ENCODE measurements around the gene ANKRD55.

DNA sequence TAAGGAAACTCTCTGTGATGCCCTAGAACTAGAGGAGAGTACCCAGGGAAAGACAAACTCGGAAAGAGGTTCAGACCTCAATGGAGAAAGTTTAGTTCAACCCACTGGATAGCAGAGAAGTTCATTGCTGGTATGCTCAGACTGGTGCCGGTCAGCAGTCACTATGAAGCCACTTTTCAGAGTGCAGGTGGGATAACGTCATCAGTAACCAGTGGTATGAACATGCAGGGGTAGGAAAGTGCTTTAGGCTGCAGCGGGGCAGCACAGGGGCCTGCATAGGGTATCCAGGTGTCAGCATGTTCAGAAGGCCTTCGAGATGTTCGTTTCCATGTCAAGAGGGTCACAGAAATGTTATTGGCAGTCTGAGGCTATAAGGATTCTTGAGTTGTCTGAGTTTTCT is 20.8 kb upstream of the ANKRD55 start:
- TF ChIP-seq SUZ12 (IDR thresholded peaks at IDR 0.05; ENCODE audit: low read length): no peak
- TF ChIP-seq, protein P1, sequence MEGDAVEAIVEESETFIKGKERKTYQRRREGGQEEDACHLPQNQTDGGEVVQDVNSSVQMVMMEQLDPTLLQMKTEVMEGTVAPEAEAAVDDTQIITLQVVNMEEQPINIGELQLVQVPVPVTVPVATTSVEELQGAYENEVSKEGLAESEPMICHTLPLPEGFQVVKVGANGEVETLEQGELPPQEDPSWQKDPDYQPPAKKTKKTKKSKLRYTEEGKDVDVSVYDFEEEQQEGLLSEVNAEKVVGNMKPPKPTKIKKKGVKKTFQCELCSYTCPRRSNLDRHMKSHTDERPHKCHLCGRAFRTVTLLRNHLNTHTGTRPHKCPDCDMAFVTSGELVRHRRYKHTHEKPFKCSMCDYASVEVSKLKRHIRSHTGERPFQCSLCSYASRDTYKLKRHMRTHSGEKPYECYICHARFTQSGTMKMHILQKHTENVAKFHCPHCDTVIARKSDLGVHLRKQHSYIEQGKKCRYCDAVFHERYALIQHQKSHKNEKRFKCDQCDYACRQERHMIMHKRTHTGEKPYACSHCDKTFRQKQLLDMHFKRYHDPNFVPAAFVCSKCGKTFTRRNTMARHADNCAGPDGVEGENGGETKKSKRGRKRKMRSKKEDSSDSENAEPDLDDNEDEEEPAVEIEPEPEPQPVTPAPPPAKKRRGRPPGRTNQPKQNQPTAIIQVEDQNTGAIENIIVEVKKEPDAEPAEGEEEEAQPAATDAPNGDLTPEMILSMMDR (IDR thresholded peaks at IDR 0.05; ENCODE audit: control extremely low read depth in 1 of 3, insufficient read depth in 1 of 3, low read depth in 1 of 3, low read length in 3 of 3): no peak
- TF ChIP-seq POLR2AphosphoS5 (IDR thresholded peaks at IDR 0.05; ENCODE audit: low read depth, low read length): no peak
- no peak for TF ChIP-seq RAD21 (IDR thresholded peaks at IDR 0.05 in 1 of 2, conservative IDR thresholded peaks at IDR 0.05 in 1 of 2; ENCODE audit: low read depth in 2 of 2, low read length in 2 of 2)
- no peak for TF ChIP-seq EZH2 (IDR thresholded peaks at IDR 0.05; ENCODE audit: low read depth, low read length, severe bottlenecking)
- no peak for TF ChIP-seq BRCA1 (IDR thresholded peaks at IDR 0.05; ENCODE audit: low read depth, low read length)
- TF ChIP-seq, protein P2, sequence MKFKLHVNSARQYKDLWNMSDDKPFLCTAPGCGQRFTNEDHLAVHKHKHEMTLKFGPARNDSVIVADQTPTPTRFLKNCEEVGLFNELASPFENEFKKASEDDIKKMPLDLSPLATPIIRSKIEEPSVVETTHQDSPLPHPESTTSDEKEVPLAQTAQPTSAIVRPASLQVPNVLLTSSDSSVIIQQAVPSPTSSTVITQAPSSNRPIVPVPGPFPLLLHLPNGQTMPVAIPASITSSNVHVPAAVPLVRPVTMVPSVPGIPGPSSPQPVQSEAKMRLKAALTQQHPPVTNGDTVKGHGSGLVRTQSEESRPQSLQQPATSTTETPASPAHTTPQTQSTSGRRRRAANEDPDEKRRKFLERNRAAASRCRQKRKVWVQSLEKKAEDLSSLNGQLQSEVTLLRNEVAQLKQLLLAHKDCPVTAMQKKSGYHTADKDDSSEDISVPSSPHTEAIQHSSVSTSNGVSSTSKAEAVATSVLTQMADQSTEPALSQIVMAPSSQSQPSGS (IDR thresholded peaks at IDR 0.05; ENCODE audit: low read length): no peak
- TF ChIP-seq BACH1 (IDR thresholded peaks at IDR 0.05; ENCODE audit: low read length): no peak
